Liver (tissue), 9 donors: ENCODE data around the gene HMG20B. TPM values are rescaled to one million over a fixed set of nuclear protein-coding genes. Genes with fewer than 3 reads are reported as not detected.
"Not testable (repeated sequence)": the region's sequence is repeated elsewhere in the genome, so short reads cannot be mapped to it uniquely, and the experiment has no call there.

Experiments used
- DNase-seq: peaks from one replicate; pipeline ENCODE4 v3.0.0-alpha.2; 2017; ENCODE audit warnings: low spot score
- H3K27ac ChIP-seq, 2 donors: one replicate each; pipeline ENCODE4 v1.7.0; 2013; ENCODE audit warnings: inconsistent platforms in 2 of 2, low read length in 2 of 2, control low read depth in 1 of 2, low read depth in 1 of 2, mild to moderate bottlenecking in 1 of 2
- H3K27me3 ChIP-seq, 4 donors: one replicate each; pipeline versions ENCODE4 v1.6.1 to v1.7.0; 2013; ENCODE audit warnings: low read length in 3 of 4, inconsistent platforms in 1 of 4, mild to moderate bottlenecking in 1 of 4, moderate library complexity in 1 of 4; ENCODE audit not compliant: control insufficient read depth in 4 of 4, insufficient read depth in 4 of 4
- H3K36me3 ChIP-seq, 4 donors: one replicate each; pipeline versions ENCODE4 v1.6.1 to v1.7.0; 2013; ENCODE audit warnings: low read length in 3 of 4, mild to moderate bottlenecking in 3 of 4, low read depth in 1 of 4, moderate library complexity in 1 of 4; ENCODE audit not compliant: control insufficient read depth in 4 of 4, insufficient read depth in 3 of 4
- H3K4me1 ChIP-seq, 4 donors: one replicate each; pipeline versions ENCODE4 v1.6.1 to v1.7.0; 2013; ENCODE audit warnings: low read length in 3 of 4, mild to moderate bottlenecking in 3 of 4, moderate library complexity in 1 of 4; ENCODE audit not compliant: control insufficient read depth in 4 of 4, insufficient read depth in 4 of 4
- H3K4me3 ChIP-seq, 3 donors: one replicate each; pipeline versions ENCODE4 v1.6.1 to v1.7.0; 2013; ENCODE audit warnings: low read length in 3 of 3, control low read depth in 1 of 3, low read depth in 1 of 3, mild to moderate bottlenecking in 1 of 3
- H3K9ac ChIP-seq, 2 donors: one replicate each; pipeline ENCODE4 v1.7.0; 2013; ENCODE audit warnings: low read length in 2 of 2, mild to moderate bottlenecking in 2 of 2, moderate library complexity in 2 of 2, control low read depth in 1 of 2, low read depth in 1 of 2
- H3K9me3 ChIP-seq, 4 donors: one replicate each; pipeline versions ENCODE4 v1.6.1 to v1.7.0; 2013; ENCODE audit warnings: low read length in 3 of 4; ENCODE audit not compliant: control insufficient read depth in 4 of 4
- ATF3 ChIP-seq: IDR thresholded peaks from 2 replicates; pipeline ENCODE4 v1.6.1; 2016; ENCODE audit warnings: antibody characterized with exemption
- CTCF ChIP-seq: fragments of 150-350 bp; IDR thresholded peaks from 2 replicates; pipeline ENCODE4 v1.5.1; 2017; ENCODE audit warnings: improper control_type of control experiment, low read depth, low read length; ENCODE audit not compliant: missing input control
- EGR1 ChIP-seq, 2 donors: IDR thresholded peaks; 2 replicates each; pipeline ENCODE4 v1.6.1; 2016 to 2018; ENCODE audit warnings: antibody characterized with exemption in 2 of 2, low read depth in 2 of 2
- FOXA1 ChIP-seq: IDR thresholded peaks from 2 replicates; pipeline ENCODE4 v1.6.1; 2016; ENCODE audit warnings: antibody characterized with exemption
- FOXA2 ChIP-seq: IDR thresholded peaks from 2 replicates; pipeline ENCODE4 v1.6.1; 2016; ENCODE audit warnings: antibody characterized with exemption
- GABPA ChIP-seq, 2 donors: IDR thresholded peaks in 1 of 2; conservative IDR thresholded peaks in 1 of 2; 2 replicates each; pipeline ENCODE4 v1.6.1; 2016; ENCODE audit warnings: antibody characterized with exemption in 2 of 2, mild to moderate bottlenecking in 1 of 2, moderate library complexity in 1 of 2
- HNF4A ChIP-seq, 2 donors: conservative IDR thresholded peaks; 2 replicates each; pipeline ENCODE4 v1.6.1; 2016; ENCODE audit warnings: antibody characterized with exemption in 2 of 2, mild to moderate bottlenecking in 2 of 2
- HNF4G ChIP-seq: IDR thresholded peaks from 2 replicates; pipeline ENCODE4 v1.6.1; 2016; ENCODE audit warnings: antibody characterized with exemption
- JUND ChIP-seq, 2 donors: IDR thresholded peaks; 2 replicates each; pipeline ENCODE4 v1.6.1; 2016; ENCODE audit warnings: antibody characterized with exemption in 2 of 2
- MAX ChIP-seq: IDR thresholded peaks from 2 replicates; pipeline ENCODE4 v1.6.1; 2016; ENCODE audit warnings: antibody characterized with exemption
- NR2F2 ChIP-seq: IDR thresholded peaks from 2 replicates; pipeline ENCODE4 v1.6.1; 2016; ENCODE audit warnings: antibody characterized with exemption
- RAD21 ChIP-seq, 2 donors: IDR thresholded peaks; 2 replicates each; pipeline ENCODE4 v1.6.1; 2016; ENCODE audit warnings: antibody characterized with exemption in 2 of 2, mild to moderate bottlenecking in 2 of 2
- REST ChIP-seq: IDR thresholded peaks from 2 replicates; pipeline ENCODE4 v1.6.1; 2016; ENCODE audit warnings: antibody characterized with exemption, mild to moderate bottlenecking
- RXRA ChIP-seq, 2 donors: IDR thresholded peaks; 2 replicates each; pipeline ENCODE4 v1.6.1; 2017 to 2018; ENCODE audit warnings: antibody characterized with exemption in 2 of 2, mild to moderate bottlenecking in 1 of 2
- SP1 ChIP-seq: IDR thresholded peaks from 2 replicates; pipeline ENCODE4 v1.6.1; 2018; ENCODE audit warnings: antibody characterized with exemption, mild to moderate bottlenecking
- TAF1 ChIP-seq: conservative IDR thresholded peaks from 2 replicates; pipeline ENCODE4 v1.6.1; 2016; ENCODE audit warnings: antibody characterized with exemption, mild to moderate bottlenecking
- ZBTB33 ChIP-seq: IDR thresholded peaks from 2 replicates; pipeline ENCODE4 v1.6.1; 2016; ENCODE audit warnings: antibody characterized with exemption
- WGBS: extraction: QIAGEN DNeasy Blood & Tissue Kit; methylation state at CpG from one replicate; pipeline ENCODE4 v1.1.7; 2013; 5-methylcytosine and 5-hydroxymethylcytosine counted together
- polyA plus RNA-seq, 2 donors: library from polyadenylated mRNA; stranded (reverse) in 1 of 2; unstranded in 1 of 2; fragments of 200-250 nt in 1 of 2; fragments of >200 nt in 1 of 2; fragmentation: Nextera tagmentation in 1 of 2; extraction: Ambion mirVana in 1 of 2; gene quantifications; one replicate each; pipeline versions ENCODE4 v1.2.1 to v1.2.3, GENCODE V29; 2013 to 2015
- total RNA-seq, 2 donors: library from RNA; depleted of rRNA; stranded (reverse); fragments of >200 nt; gene quantifications; one replicate each; pipeline ENCODE4 v1.2.3, GENCODE V29; 2014
- donor health status: healthy.
- donor health status: healthy.
- donor health status: healthy.
- donor health status: healthy.
- donor health status: healthy.

The HMG20B gene
- total and polyA plus RNA-seq, 4 donors = 28.6 to 35.1 (median 30.5) TPM

GRCh38 chr19:3528539-3529211, 44.1 kb upstream of the HMG20B start:
- no peaks in the 10 kb centered on the region for H3K27me3 ChIP-seq
- DNase-seq = no peak
- H3K4me1 ChIP-seq = peaks cover 0 to 9% (median 4%) of the 10 kb centered on the region in 4 donors
- H3K27ac ChIP-seq = no peak overlapping the region
- H3K9me3 ChIP-seq = no peaks in the 10 kb centered on the region
- no peak overlapping the region for H3K4me3 ChIP-seq
- TF ChIP-seq FOXA2 (no peak), MAX (no peak), RXRA (IDR thresholded peaks at IDR 0.05) (no peak), ZBTB33 (no peak), CTCF (no peak), SP1 (no peak), JUND (IDR thresholded peaks at IDR 0.05) (no peak), EGR1 (IDR thresholded peaks at IDR 0.05; ENCODE audit: low read depth in 2 of 2) (no peak), RAD21 (IDR thresholded peaks at IDR 0.05) (no peak), GABPA (IDR thresholded peaks at IDR 0.05 in 1 of 2, conservative IDR thresholded peaks at IDR 0.05 in 1 of 2) (no peak), FOXA1 (no peak), HNF4G (no peak), NR2F2 (no peak), HNF4A (conservative IDR thresholded peaks at IDR 0.05) (no peak), REST (no peak), ATF3 (no peak), TAF1 (no peak)
- H3K36me3 ChIP-seq = peaks cover 12 to 68% (median 30%) of the 10 kb centered on the region in 4 donors
- 96% methylated on average over 20 of the region's 20 CpGs for WGBS
- H3K9ac ChIP-seq = no peak overlapping the region

- H3K4me1 ChIP-seq, H3K9ac ChIP-seq, H3K27ac ChIP-seq, H3K9me3 ChIP-seq, DNase-seq, H3K4me3 ChIP-seq, H3K27me3 ChIP-seq: not testable (repeated sequence)
- H3K36me3 ChIP-seq = peaks cover 12 to 69% (median 33%) of the 10 kb centered on the region in 4 donors
- WGBS = 99% methylated on average over 7 of the region's 7 CpGs
Measured at GRCh38 chr19:3529299-3529698, 43.4 kb upstream of the HMG20B start.
